CMK (cell line): ENCODE measurements around the gene PACS2.
"Not testable (repeated sequence)": the region's sequence is repeated elsewhere in the genome, so short reads cannot be mapped to it uniquely, and the experiment has no call there.

Source experiments
- DNase-seq: peaks from one replicate; pipeline ENCODE4 v3.0.0-alpha.2; 2010; ENCODE audit warnings: low read depth

The PACS2 gene

DNA sequence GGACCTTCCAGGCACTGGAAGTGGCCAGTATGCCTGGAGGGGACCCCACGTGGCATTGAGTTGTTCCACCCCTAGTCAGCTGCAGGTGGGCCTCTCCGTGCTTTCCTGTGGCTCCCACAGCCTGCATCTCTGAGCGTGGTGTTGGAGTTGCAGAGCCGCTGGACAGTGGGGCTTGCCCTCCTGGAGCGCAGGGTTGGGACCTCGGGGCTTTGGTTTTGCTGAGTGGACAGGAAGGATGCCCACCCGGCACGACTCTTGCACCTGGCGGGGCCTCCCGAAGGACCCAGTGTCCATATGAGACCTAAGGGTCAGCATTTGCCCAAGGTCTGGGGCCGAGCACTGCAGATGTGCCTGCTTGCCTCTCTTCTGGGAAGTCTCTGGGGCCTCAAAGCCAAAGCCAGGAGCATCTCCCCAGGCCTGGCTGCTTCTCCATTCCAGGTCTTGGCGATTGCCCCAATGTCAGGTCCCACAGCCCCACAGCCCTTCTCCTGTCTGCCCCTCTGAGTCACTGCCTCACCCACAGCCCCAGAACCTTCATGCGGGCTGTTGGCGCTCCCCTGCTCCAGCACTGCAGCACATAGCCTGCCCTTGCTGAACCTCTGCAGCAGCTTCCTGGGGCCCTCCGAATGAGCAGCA is 1.5 kb downstream of the PACS2 start:
- no peak for DNase-seq

DNA sequence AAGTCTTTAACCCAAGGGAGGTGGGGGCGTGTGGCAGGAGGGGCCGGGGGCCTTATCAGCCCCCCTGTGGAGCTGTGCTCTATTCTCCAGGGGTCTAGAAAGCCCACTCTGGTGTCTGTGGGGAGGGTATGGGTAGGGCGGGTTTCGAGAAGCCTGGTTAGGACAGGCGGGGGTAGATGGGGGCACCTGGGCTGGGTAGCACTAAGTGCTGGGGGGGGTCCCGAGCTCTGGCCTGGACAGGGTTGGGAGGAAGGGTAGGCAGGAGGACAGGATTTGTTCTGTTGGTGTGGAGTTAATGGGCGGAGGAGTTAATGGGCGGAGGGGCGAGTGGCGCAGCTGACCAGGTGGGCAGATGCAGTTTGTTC is 2.0 kb downstream of the PACS2 start:
- DNase-seq = no peak

DNA sequence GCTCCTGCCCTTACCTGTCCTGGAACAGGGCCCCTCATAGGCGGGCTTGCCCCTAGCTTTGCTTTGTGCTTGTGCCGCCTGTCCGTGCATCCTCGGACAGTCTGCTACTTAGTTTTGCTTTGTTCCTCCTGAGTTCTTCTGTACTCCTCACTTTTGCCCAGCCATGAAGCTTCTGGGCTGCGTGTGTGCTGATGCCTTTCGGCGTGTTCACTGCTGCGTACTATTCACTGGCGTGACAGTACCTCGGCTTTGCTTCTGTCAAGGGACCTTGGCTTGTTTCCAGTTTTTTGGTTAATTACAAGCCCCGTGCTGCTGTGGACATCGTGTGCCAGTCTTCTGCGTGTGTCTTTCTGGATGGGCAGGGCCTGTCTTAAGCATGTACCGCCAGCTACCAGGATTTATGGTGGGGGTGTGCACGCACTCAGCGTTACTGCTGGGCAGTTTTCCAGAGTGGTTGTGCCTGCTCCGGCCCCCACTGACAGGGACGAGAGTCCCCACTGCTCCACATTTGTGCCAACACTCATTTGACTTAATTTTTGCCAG is 2.5 kb downstream of the PACS2 start:
- no peak for DNase-seq

DNA sequence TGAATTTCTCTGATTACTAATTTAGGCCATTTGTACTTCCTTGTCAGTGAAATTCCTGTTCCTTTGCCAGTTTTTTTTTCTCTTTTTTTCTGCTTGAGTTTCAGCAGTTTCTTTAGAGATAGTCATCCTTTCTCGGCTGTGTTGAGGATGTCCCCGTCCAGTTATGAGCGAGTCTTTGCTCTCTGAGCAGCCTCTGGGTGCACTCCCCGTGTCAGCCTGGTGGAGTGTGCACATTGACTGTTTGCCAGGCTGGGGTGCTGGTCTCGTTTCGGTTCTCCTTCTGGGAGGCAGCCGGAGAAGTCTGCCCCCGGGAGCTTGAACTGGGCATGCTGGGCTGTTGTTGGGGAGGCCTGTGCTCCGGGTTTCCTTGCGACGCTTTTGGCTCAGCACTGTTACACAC is 3.0 kb downstream of the PACS2 start:
- no peak for DNase-seq

DNA sequence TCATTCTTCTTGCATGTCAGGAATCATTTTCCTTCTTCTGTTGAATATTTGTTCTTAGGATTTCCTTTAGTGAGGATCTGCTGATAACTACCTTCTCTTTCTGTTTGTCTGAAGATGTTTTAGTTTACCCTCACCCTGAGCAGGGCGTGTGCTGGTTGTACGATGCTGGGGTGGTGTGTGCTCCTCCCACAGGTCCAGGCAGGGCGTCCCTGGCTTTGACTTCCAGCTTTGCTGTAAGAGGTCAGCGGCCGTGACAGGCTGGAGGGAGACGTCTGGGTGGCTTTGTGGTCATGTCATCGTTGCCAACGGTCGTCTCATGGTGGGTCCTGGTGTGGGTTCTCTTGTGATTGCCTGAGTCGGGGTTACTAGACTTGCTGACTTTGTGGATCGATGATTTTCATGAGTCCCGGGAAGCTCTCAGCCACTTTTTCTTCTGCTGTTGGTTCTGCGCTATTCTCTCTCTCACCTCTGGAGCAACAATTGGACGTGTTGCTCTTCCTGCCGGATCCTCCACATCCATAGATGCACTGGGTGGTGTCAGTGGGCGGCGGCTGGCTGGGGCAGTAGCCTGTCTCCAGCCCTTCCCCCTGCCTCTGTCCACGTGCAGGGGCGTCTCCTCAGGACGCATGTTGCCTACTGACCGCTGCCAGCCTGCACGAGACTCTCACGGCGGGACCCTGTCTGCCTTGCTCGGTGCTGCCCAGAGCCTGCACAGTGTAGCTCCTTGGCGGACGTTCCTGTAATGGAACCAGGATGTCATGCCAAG is 8.4 kb downstream of the PACS2 start:
- DNase-seq = no peak

DNA sequence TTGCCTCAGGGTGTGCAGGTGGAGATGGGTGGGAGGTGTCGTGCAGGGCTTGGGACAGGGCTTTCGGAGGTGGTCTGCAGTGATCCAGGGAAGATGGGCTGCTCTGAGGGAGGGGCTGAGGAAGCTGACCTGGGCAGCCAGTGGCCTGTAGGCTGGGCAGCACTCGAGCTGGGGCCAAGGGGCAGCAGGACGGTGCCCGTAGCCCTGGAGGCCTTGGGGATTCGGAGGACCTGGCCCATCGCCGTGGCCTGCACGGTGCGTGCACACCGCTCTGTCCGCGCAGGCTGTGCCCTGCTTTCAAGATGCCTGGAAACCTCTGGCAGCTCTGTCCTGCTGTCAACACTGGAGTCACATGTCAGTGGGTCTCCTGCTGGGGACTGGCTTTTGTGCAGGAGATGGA is 9.1 kb downstream of the PACS2 start:
- DNase-seq = no peak

DNA sequence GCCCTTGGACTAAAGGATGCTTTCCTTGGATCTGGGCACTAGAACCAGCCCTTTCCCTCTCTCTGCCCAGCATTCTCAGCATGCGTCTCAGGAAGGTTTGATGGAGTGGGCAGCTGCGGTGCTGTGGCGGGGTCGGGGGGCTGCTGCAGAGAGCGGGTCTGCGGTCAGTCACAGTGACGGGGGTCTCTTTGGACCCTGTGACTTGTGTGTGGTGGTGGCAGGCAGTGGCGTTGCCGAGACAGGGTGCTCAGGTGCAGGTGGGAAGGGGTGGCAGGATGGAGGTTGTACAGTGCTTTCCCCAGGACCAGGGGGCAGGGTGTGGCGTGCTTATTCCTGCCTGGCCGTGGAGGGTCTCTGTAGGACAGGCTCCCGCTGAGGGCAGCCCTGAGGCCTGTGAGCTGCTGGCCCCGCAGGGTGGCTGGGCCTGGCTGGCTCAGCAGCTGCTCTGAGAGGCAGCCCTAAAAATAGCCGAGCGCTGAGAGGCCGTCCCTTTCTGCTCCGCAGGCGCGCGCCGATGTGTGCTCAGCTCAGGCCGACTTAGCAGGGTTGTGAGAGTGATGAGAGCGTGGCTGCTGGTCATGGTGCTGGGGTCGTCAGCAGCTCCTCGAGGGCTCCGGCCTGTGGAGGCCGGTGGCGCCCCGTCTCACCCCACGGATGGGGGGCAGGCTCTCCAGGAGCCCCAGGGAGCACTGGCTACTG is 9.7 kb downstream of the PACS2 start:
- DNase-seq = no peak

DNA sequence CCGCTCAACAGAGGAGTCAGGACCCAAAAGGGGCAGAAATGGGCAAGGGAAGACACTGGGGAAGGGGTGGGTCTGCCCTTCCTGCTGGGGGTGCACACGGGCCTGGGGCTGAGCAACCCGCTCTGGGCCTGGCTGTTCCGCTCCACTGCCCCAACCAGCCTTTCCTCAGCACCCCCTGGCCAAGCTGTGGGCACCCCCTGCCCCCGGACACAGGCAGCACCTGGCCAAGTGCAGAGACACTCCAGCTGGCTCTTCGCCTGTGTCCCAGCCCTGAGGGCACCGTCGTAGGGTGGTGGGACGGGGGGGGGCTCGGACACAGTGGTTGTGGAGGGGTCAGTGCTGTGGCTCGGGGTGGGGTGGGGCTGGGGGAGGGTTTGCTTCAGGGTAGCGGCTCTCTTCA is 10.3 kb downstream of the PACS2 start:
- no peak for DNase-seq

DNA sequence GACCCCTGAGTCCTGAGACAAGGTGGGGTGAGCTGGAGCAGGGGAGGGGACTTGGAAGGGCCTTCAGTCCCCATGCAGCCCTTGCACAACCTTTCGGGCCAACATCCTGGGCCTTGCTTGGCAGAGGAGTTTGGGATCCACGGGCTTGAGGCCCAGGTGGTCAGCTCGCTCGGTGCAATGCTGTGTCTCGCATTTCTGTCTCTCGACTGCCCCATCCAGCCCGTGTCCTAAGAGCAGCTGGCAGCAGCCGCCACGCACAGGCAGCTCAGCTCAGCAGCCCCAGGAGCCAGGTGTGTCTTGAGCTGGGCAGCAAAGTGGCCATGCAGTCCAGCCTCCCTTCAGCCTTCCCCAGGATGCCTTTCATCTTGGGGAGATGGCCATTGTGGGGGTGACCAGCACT is 10.8 kb downstream of the PACS2 start:
- no peak for DNase-seq

DNA sequence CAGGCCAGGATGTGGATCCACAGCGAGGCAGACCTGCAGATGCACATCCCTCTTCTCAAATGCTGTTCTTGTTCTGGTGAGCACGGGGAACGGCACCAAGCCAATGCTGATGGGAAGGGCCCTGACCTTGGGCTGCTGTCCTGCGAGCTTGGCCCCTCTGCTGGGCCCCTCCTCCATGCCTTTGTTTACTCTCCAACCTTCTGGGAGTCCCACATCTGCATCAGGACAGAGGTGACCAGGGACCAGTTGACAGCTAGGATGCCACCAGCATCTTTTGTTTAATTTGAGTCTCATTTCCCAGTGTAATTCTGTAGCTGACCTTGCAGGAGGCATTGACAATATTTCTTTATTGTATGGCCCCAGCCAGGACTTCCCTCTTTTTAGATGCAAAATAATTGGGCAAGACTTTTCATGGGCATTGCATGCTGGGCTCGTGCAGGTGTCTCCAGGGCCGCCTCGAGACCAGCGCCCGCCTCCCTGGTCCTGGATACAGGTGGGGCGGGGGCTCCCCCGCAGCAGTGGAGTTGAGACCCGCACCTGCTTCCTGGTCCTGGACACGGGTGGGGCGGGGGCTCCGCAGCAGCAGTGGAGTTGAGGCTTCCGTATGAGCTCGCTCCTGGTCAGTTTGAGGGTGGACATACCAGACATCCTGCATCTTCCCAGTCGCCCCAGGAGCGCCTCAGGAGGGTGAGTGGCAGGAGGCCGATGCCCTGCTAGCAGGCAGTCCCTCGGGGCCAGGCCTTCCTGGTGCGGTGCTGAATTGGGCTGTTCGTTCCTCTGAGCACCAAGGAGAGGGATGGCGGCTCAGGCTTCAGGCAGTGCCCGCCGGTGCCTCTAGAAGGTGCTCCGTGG is 11.4 kb downstream of the PACS2 start:
- no peak for DNase-seq

DNA sequence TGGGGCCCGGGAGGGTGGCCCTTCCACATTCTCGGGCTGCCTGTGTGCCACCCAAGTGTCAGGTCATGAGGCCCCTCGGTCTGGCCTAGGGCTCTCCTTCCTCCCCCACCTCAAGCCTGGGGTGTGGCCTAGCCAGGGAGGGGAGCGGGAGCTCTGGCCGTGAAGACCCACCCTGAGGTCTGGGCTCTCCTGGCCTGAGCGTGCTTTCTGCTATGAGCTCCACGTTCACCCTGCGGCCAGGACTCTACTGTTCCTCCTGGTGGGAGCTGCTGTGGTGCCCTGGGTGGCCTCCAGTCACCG is 12.0 kb downstream of the PACS2 start:
- no peak for DNase-seq

DNA sequence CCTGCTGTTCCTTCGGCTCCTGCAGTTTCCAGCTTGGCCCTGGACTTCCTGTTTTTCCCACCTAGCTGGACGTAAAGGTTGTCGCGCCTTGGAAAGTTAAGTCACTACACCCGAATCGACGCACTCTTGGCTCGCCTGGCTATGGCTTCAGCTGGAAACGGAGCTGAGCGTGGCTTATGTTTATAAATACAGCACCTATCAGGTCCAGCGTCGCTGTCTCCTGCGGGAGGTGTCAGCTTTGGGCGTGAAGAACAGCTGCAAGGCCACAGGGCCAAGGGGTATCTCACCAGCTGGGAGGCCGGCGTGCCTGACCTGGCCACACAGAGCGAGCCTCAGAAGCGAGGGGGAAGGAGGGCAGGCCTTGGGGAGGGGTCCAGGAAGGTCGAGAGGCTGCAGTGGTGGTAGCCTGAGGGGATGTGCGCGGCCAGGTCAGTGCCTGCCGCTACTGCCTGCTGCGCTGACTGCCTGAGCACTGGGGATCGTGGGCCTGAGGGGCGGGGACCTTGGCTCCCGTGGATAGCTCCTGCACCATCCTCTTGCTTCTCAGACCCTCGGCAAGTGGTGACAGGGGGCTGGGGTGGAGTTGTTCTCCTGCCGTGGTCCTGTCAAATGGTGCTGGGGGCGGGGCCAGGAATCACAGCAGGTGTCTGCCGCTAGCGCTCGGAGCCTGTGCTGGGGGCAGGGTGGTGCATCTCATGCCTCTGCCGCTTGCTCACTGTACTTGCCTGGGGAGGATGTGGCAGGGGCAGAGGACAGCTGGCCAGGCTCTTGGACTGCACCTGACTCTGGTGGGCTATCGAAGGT is 12.5 kb downstream of the PACS2 start:
- DNase-seq = no peak

DNA sequence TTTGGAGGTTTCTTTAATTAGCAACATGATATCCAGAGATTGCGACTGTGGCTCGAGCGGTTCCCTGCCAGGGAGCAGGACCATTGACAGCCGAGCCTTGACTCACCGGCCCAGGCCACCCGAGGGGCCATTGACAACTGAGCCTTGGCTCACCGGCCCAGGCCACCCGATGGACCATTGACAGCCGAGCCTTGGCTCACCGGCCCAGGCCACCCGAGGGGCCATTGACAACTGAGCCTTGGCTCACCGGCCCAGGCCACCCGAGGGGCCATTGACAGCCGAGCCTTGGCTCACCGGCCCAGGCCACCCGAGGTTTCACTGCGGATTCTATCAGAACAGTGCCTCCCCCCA is 13.1 kb downstream of the PACS2 start:
- DNase-seq = not testable (repeated sequence)

DNA sequence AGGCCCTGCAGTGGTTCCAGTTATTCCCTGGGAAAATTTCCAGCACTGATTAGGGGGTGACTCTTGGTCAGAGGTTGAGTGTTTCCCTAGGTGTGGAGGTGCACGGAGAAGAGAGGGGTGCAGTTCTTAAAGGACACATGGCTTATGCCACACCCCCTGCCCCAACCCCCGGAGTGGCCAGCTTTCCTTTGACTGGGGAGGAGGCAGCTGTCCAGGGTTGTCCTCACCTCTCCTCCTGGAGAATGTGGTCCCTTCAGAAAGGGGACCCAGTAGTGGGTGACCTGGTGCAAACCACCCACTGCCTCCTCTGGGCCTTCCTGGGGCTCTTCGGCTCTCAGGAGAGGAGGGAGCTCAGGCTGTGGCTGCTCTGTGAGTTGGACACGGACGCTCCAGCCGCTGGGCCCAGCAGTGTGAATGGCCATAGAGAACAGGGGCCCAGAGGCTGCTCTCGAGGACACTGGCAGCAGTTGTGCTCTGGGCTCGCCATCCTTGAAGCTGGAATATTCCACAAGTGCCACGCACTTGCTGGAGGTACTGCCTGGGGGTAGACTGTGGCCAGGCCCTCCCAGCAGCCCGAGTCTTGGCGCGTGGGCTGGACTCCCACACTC is 13.6 kb downstream of the PACS2 start:
- no peak for DNase-seq

DNA sequence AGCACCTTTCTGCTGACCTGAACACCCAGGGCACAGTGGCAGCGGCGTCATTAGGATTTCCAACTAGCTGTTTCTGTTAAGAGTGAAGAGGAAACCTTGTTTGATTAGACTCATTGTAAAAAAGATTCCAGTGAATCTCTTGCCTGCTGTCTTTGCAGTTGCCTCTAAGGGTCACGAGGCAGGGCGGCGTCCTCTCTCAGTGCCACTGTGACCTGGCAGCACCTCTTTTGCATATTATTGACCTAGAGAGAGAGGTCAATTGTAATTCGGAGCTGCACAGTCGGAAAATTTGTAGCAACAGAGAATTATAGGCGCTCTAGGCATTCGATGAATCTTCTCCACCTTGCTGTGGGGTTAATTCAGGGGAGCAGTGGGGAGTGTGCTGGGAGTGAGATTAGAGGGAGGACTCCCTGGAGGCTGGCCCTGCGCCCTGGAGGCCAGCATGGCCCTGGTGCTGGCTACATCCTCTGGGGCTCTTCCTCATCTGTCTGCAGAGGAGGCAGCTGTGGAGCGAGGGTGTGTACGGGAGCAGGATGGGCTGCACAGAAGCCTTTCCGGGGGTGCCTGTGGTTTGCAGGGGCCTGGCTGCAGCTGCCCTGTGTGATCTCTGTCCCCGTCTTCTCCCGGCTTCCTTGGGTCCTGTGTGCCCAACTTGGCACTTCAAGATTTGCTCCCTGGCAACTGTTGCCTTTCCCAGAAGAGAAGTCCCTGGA is 14.3 kb downstream of the PACS2 start:
- no peak for DNase-seq

DNA sequence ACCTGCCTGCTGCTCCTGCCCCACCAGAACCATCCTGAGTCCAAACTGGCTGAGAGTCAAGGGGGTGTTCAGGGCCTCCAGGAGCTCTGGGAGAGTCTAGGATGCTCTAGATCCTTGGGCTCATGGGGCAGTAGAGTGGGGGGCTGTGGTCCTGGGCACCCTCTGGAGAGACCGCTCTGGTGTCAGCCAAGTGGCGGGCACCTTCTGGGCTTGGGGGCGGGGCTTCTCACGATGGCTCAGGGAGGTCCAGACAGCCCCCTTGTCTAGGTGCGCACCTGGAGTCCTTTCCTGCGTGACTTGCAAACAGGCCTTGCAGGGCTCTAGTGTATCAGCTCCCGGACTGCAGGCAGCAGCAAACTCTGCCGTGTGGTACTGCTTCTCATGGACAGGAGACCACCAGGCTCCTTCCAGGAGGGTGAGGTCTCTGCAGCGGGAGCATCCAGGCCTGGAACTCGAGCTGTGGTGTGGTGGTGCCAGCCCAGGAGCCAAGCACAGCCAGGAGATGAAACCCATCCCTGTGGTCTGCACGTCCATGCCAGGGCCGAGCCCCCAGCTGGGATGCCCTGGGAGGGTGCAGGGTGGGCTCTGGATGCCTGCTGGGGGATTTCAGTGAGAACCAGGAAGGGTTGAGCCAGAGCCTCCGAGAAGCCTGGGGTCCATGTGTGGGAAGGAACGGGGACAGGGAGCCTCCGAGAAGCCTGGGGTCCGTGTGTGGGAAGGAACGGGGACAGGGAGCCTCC is 15.0 kb downstream of the PACS2 start:
- no peak for DNase-seq

DNA sequence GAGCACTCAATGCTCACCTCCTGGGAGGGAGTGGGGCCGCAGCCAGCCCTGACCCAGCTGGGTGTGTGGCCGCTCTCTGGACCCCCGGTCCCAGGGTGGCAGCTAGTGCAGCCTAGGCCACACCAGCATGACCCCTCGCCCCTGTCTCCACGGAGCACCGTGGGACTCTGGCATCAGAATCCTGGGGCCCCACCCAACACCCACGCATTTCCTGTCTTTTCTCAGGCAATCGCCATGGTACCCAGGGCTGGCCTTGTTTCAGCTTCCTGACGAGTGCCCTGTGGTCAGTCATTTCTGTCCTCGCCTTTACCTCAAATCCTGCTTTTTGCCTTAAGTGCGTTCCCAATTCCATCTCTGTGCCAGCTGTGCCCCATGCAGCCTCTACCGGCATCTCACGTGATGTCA is 15.9 kb downstream of the PACS2 start:
- no peak for DNase-seq

DNA sequence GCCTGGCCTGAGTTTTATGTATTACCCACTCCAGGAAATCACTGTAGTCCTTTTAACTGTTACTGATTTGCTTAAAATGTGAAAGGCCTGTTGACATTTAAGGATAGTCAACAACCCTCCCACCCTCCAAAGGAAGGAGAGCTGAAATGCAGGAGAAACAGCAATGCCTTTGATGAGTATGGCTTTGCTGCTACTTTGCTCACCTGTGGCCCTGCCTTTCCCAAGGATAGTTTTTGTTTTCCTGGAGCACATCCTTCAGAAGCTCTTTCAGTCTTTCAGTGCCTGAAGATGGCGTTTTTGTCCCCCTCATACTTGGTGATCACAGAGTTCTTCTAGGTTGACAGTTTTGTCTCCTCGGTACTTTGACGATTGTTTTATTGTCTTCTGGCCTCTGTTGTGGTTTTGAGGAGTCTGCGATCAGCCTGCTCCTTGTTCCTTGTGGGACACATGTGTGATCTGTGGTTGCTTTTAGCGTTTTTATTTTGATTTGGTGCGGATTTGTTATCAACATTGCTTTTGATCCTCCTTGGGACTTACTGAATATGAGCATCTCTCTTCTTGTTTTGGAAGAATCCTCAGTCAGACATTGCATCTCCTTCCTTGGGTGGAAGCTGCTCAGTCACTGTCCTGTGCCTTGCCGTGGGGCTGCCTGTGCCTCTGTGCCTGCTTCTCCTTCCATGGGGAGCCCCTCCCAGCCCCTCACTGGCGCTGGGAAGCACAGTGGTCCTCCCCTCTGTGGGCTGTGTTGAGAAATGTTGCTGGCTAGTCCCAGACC is 17.2 kb downstream of the PACS2 start:
- DNase-seq = no peak

DNA sequence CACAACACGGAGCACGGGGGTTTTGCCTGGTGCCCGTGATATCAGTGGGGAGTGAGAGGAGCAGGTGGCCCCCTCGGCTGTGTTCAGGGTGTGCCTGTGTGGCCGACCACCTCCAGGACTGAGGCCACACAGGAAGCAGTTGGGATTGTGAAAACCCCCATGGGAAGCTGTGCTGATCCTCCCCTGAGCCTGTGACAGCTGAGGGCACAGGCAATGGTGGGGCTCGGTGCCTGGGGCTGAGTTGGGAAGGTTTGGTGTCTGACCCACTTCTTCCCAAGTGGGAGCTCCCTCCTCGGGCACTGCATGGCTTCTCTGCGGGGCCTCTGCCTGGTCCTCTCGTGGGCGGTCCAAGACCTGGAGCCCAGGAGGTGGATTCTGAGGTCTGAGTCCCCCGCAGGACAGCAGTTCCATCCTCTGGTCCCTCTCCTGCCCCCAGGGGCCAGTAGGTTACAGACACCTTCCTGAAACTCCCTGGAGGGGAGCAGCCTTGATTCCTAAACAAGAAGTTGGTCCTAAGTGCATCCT is 17.9 kb downstream of the PACS2 start:
- DNase-seq = no peak
